ENCODE measurements around the gene LRRC55. TPM values are rescaled to one million over a fixed set of nuclear protein-coding genes. Genes with fewer than 3 reads are reported as not detected.

LRRC55 gene
- total RNA-seq, 1 donor from 2014 or later = 1.4 TPM

DNA sequence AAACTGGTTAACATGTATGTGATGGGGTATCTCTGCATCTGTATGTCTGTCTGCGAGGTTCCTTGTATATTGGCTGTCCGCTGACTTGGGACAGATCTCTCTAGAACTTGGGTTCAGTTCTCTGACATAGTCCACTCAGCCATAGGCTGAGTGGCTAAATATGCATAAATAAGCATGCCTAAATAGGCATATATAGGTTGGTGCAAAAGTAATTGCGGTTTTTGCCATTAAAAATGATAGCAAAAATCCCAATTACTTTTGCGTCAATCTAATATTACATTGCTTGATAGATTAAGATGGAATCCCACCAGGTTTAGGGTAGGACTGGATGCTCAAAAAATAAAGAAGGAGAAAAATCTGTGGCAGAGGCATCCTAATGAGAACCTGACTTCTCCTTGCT lies 8.8 kb downstream of the LRRC55 start:
- Histone ChIP-seq H3K4me1 (peaks cover 24% of the 10 kb centered on the region), H3K9me3 (ENCODE audit: low read depth) (no peaks in the 10 kb centered on the region), H3K27ac (no peak overlapping the region), H3K4me2 (no peak overlapping the region), H4K20me1 (ENCODE audit: low read depth) (no peaks in the 10 kb centered on the region), H2AFZ (replicated peaks) (no peak overlapping the region), H3K4me3 (no peak overlapping the region), H3K79me2 (ENCODE audit: low read depth) (no peaks in the 10 kb centered on the region), H3K36me3 (no peaks in the 10 kb centered on the region), H3K9ac (no peak overlapping the region), H3K27me3 (no peaks in the 10 kb centered on the region), H3F3A (ENCODE audit: low read depth) (no peaks in the 10 kb centered on the region)
- Mint-ChIP-seq H3K4me1 (peaks cover 7% of the 10 kb centered on the region), H3K27ac (no peak overlapping the region), H3K27me3 (ENCODE audit: insufficient read depth, low read depth) (peaks cover 5% of the 10 kb centered on the region), H3K9me3 (peaks cover 8% of the 10 kb centered on the region), H3K36me3 (peaks cover 20% of the 10 kb centered on the region), H3K4me3 (no peak overlapping the region)
- TF ChIP-seq, protein P1, sequence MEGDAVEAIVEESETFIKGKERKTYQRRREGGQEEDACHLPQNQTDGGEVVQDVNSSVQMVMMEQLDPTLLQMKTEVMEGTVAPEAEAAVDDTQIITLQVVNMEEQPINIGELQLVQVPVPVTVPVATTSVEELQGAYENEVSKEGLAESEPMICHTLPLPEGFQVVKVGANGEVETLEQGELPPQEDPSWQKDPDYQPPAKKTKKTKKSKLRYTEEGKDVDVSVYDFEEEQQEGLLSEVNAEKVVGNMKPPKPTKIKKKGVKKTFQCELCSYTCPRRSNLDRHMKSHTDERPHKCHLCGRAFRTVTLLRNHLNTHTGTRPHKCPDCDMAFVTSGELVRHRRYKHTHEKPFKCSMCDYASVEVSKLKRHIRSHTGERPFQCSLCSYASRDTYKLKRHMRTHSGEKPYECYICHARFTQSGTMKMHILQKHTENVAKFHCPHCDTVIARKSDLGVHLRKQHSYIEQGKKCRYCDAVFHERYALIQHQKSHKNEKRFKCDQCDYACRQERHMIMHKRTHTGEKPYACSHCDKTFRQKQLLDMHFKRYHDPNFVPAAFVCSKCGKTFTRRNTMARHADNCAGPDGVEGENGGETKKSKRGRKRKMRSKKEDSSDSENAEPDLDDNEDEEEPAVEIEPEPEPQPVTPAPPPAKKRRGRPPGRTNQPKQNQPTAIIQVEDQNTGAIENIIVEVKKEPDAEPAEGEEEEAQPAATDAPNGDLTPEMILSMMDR (IDR thresholded peaks at IDR 0.05) = no peak
- TF ChIP-seq EZH2 (IDR thresholded peaks at IDR 0.05) = no peak
- TF ChIP-seq EZH2phosphoT487 (IDR thresholded peaks at IDR 0.05) = no peak
- DNase-seq (ENCODE audit: low spot score) = no peak

DNA sequence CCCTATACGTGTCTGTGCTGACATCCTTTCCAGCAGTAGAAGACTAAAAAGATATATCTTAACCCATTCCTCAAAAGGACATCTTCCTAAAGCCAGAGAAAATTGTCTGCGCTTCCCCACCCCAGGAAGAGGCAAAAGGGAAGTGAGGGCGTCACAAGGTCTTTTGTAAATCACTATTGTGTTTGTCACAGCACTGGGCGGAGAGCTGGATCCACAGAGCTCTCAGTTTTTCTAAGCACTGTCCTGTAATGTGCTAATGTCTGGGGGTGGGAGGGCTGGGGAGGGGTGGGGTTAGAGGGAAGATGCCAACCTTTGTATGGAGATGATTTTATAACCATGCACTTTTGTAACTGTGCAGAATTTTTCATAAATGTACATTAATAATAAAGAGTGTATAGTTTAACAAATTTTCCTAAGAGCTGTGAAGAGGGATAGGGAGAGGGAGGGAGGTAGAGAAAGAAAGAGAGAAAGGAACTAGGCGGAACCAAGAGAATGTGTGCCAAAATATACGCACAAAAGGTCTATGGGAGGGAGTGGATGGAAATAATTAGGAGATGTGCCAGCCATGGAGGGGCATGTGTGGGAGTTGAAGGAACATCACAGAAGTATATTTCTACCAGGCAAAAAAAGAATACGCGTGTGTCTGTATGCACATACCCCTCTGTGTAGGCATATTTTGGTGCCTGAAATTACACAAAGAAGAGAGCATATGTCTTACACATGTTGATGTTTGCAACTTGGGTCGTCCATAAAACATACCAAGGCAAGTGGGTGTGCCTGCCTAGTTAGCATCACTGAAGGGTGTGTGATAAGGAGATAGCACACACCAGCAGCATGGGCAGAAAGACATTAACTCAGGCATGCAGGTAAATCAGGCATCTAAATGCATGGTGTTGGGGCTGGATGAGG lies 9.8 kb downstream of the LRRC55 start:
- Histone ChIP-seq H3K9me3 (ENCODE audit: low read depth) (no peaks in the 10 kb centered on the region), H3K36me3 (no peaks in the 10 kb centered on the region), H3K27me3 (no peaks in the 10 kb centered on the region), H3K9ac (no peak overlapping the region), H3K4me2 (peak overlapping the region; percentile 10), H3K79me2 (ENCODE audit: low read depth) (no peaks in the 10 kb centered on the region), H2AFZ (replicated peaks) (peak overlapping the region; percentile 63), H3K4me1 (peaks cover 24% of the 10 kb centered on the region), H3K27ac (no peak overlapping the region), H3F3A (ENCODE audit: low read depth) (no peaks in the 10 kb centered on the region), H3K4me3 (no peak overlapping the region), H4K20me1 (ENCODE audit: low read depth) (no peaks in the 10 kb centered on the region)
- peaks cover 12% of the 10 kb centered on the region for H3K4me1 Mint-ChIP-seq
- peak; percentile 21 for DNase-seq (ENCODE audit: low spot score)
- TF ChIP-seq EZH2phosphoT487 (IDR thresholded peaks at IDR 0.05) = no peak
- TF ChIP-seq, protein P1 (IDR thresholded peaks at IDR 0.05) = no peak
- no peak for TF ChIP-seq EZH2 (IDR thresholded peaks at IDR 0.05)
- peaks cover 6% of the 10 kb centered on the region for H3K27me3 Mint-ChIP-seq (ENCODE audit: insufficient read depth, low read depth)
- no peak overlapping the region for H3K4me3 Mint-ChIP-seq
- peaks cover 6% of the 10 kb centered on the region for H3K9me3 Mint-ChIP-seq
- peaks cover 18% of the 10 kb centered on the region for H3K36me3 Mint-ChIP-seq
- H3K27ac Mint-ChIP-seq = peak overlapping the region; percentile 54

DNA sequence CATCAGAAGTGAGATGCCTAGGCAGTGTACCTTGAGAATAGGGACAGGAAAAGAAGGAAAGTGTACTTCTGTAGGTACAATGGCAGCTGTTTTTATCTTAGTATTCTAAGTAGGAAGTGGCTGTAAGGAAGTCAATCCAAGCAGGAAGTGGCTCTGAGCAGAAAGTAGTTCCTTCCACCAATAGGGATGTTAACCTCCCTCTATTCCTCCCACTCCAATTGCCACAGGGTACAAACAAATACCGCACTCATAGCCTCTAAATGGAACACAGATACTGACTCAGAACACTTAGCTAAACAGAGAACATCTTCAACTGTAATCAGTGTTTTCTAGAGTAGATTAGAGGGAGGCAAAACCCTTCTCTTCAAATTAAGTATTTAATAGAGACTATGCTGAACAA lies 10.6 kb downstream of the LRRC55 start:
- no peak overlapping the region for H3K27ac Mint-ChIP-seq
- H3K4me3 ChIP-seq = no peak overlapping the region
- TF ChIP-seq EZH2 (IDR thresholded peaks at IDR 0.05) (no peak), EZH2phosphoT487 (IDR thresholded peaks at IDR 0.05) (no peak)
- TF ChIP-seq, protein P1 (IDR thresholded peaks at IDR 0.05) = no peak
- H3K36me3 Mint-ChIP-seq = peaks cover 17% of the 10 kb centered on the region
- H4K20me1 ChIP-seq (ENCODE audit: low read depth) = no peaks in the 10 kb centered on the region
- no peaks in the 10 kb centered on the region for H3K9me3 ChIP-seq (ENCODE audit: low read depth)
- H3K4me2 ChIP-seq = no peak overlapping the region
- H3K4me3 Mint-ChIP-seq = no peak overlapping the region
- peaks cover 6% of the 10 kb centered on the region for H3K9me3 Mint-ChIP-seq
- no peaks in the 10 kb centered on the region for H3K36me3 ChIP-seq
- H3K4me1 ChIP-seq = peaks cover 24% of the 10 kb centered on the region
- H3K9ac ChIP-seq = no peak overlapping the region
- H3K27ac ChIP-seq = no peak overlapping the region
- no peak for DNase-seq (ENCODE audit: low spot score)
- no peak overlapping the region for H2AFZ ChIP-seq (replicated peaks)
- peaks cover 5% of the 10 kb centered on the region for H3K27me3 Mint-ChIP-seq (ENCODE audit: insufficient read depth, low read depth)
- no peaks in the 10 kb centered on the region for H3F3A ChIP-seq (ENCODE audit: low read depth)
- peaks cover 16% of the 10 kb centered on the region for H3K4me1 Mint-ChIP-seq
- H3K79me2 ChIP-seq (ENCODE audit: low read depth) = no peaks in the 10 kb centered on the region
- H3K27me3 ChIP-seq = no peaks in the 10 kb centered on the region

Measured in neural progenitor cell (in vitro differentiated cells).